ENCODE results near the gene TBC1D12. TPM values are rescaled to one million over a fixed set of nuclear protein-coding genes. Genes with fewer than 3 reads are reported as not detected.

The TBC1D12 gene
- total RNA-seq, 2 experiments from 2014 or later: 1.9 to 3.9 TPM

- TF ChIP-seq, protein P1, sequence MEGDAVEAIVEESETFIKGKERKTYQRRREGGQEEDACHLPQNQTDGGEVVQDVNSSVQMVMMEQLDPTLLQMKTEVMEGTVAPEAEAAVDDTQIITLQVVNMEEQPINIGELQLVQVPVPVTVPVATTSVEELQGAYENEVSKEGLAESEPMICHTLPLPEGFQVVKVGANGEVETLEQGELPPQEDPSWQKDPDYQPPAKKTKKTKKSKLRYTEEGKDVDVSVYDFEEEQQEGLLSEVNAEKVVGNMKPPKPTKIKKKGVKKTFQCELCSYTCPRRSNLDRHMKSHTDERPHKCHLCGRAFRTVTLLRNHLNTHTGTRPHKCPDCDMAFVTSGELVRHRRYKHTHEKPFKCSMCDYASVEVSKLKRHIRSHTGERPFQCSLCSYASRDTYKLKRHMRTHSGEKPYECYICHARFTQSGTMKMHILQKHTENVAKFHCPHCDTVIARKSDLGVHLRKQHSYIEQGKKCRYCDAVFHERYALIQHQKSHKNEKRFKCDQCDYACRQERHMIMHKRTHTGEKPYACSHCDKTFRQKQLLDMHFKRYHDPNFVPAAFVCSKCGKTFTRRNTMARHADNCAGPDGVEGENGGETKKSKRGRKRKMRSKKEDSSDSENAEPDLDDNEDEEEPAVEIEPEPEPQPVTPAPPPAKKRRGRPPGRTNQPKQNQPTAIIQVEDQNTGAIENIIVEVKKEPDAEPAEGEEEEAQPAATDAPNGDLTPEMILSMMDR (conservative IDR thresholded peaks at IDR 0.05; ENCODE audit: low read length): no peak
- TF ChIP-seq EZH2phosphoT487 (IDR thresholded peaks at IDR 0.05; ENCODE audit: borderline replicate concordance, low read depth, low read length): no peak
- POLR2A ChIA-PET: interaction anchor here (1.0 kb wide), 1 partner anchor 11 kb away, joined by 3 read pairs; no protein-coding TSS in a partner anchor
- Histone ChIP-seq H3K4me2 (ENCODE audit: low read length) (no peak overlapping the region), H3K79me2 (ENCODE audit: insufficient read depth, low read depth, low read length) (no peaks in the 10 kb centered on the region), H3K27ac (ENCODE audit: low read depth, low read length, poor library complexity, severe bottlenecking) (no peak overlapping the region), H4K20me1 (ENCODE audit: insufficient read depth, low read length) (no peaks in the 10 kb centered on the region), H3K9me2 (ENCODE audit: insufficient read depth, low read length) (no peaks in the 10 kb centered on the region), H3K36me3 (ENCODE audit: insufficient read depth, low read length) (no peaks in the 10 kb centered on the region), H3K4me1 (ENCODE audit: insufficient read depth, low read length, poor library complexity, severe bottlenecking) (no peaks in the 10 kb centered on the region), H2AFZ (ENCODE audit: low read length) (no peak overlapping the region), H3K9me3 (ENCODE audit: low read length) (no peaks in the 10 kb centered on the region), H3K4me3 (ENCODE audit: low read depth, low read length, poor library complexity, severe bottlenecking) (no peak overlapping the region)
- no TSS peak for BruUV-seq (replicated peaks)
- CTCF ChIA-PET (ENCODE audit: unreplicated experiment): no interaction called here
- intact Hi-C loops (cut with micrococcal nuclease; ENCODE audit: unreplicated experiment): no loop called here
- DNase-seq (ENCODE audit: low spot score): no peak
Measured at GRCh38 chr10:94451883-94452519, 49.7 kb downstream of the TBC1D12 start.

DNA sequence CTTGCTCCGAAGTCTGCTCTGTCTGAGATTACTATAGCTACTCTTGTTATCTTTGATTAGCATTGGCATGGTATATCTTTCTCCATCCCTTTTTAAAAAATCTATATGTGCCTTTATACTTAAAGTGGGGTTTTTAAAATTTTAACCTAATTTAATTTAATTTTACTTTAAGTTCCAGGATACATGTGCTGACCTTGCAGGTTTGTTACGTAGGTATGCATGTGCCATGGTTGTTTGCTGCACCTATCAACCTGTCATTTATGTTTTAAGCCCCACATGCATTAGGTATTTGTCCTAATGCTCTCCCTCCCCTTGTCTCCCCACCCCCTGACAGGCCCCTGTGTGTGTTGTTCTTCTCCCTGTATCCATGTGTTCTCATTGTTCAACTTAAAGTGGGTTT lies 54.6 kb downstream of the TBC1D12 start:
- H3K4me3 ChIP-seq (ENCODE audit: low read depth, low read length, poor library complexity, severe bottlenecking): no peak overlapping the region
- BruUV-seq (replicated peaks): no TSS peak
- intact Hi-C loops (cut with micrococcal nuclease; ENCODE audit: unreplicated experiment): no loop called here
- H3K4me1 ChIP-seq (ENCODE audit: insufficient read depth, low read length, poor library complexity, severe bottlenecking): no peaks in the 10 kb centered on the region
- no peak overlapping the region for H2AFZ ChIP-seq (ENCODE audit: low read length)
- no peak overlapping the region for H3K4me2 ChIP-seq (ENCODE audit: low read length)
- no peak overlapping the region for H3K27ac ChIP-seq (ENCODE audit: low read depth, low read length, poor library complexity, severe bottlenecking)
- TF ChIP-seq, protein P1 (conservative IDR thresholded peaks at IDR 0.05; ENCODE audit: low read length): no peak
- TF ChIP-seq EZH2phosphoT487 (IDR thresholded peaks at IDR 0.05; ENCODE audit: borderline replicate concordance, low read depth, low read length): no peak
- H4K20me1 ChIP-seq (ENCODE audit: insufficient read depth, low read length): no peaks in the 10 kb centered on the region
- H3K9me3 ChIP-seq (ENCODE audit: low read length): no peaks in the 10 kb centered on the region
- POLR2A ChIA-PET: no interaction called here
- H3K79me2 ChIP-seq (ENCODE audit: insufficient read depth, low read depth, low read length): no peaks in the 10 kb centered on the region
- CTCF ChIA-PET (ENCODE audit: unreplicated experiment): no interaction called here
- no peaks in the 10 kb centered on the region for H3K9me2 ChIP-seq (ENCODE audit: insufficient read depth, low read length)
- no peaks in the 10 kb centered on the region for H3K36me3 ChIP-seq (ENCODE audit: insufficient read depth, low read length)
- no peak for DNase-seq (ENCODE audit: low spot score)

- ChIA-PET CTCF (ENCODE audit: unreplicated experiment) (no interaction called here), POLR2A (interaction anchor here (0.5 kb wide), 1 partner anchor 11 kb away, joined by 3 read pairs; no protein-coding TSS in a partner anchor)
- H4K20me1 ChIP-seq (ENCODE audit: insufficient read depth, low read length): no peaks in the 10 kb centered on the region
- no peaks in the 10 kb centered on the region for H3K9me2 ChIP-seq (ENCODE audit: insufficient read depth, low read length)
- H2AFZ ChIP-seq (ENCODE audit: low read length): no peak overlapping the region
- H3K27ac ChIP-seq (ENCODE audit: low read depth, low read length, poor library complexity, severe bottlenecking): no peak overlapping the region
- H3K4me2 ChIP-seq (ENCODE audit: low read length): no peak overlapping the region
- DNase-seq (ENCODE audit: low spot score): no peak
- no peaks in the 10 kb centered on the region for H3K9me3 ChIP-seq (ENCODE audit: low read length)
- no peaks in the 10 kb centered on the region for H3K79me2 ChIP-seq (ENCODE audit: insufficient read depth, low read depth, low read length)
- no peaks in the 10 kb centered on the region for H3K36me3 ChIP-seq (ENCODE audit: insufficient read depth, low read length)
- TF ChIP-seq, protein P1 (conservative IDR thresholded peaks at IDR 0.05; ENCODE audit: low read length): no peak
- TF ChIP-seq EZH2phosphoT487 (IDR thresholded peaks at IDR 0.05; ENCODE audit: borderline replicate concordance, low read depth, low read length): no peak
- BruUV-seq (replicated peaks): no TSS peak
- H3K4me3 ChIP-seq (ENCODE audit: low read depth, low read length, poor library complexity, severe bottlenecking): no peak overlapping the region
- intact Hi-C loops (cut with micrococcal nuclease; ENCODE audit: unreplicated experiment): no loop called here
- H3K4me1 ChIP-seq (ENCODE audit: insufficient read depth, low read length, poor library complexity, severe bottlenecking): no peaks in the 10 kb centered on the region
Measured at GRCh38 chr10:94459385-94459784, 57.0 kb downstream of the TBC1D12 start.

All from OCI-LY7 (cell line).